Body of pancreas (tissue), 4 donors: Measurements from ENCODE around the gene P2RX4. TPM values are rescaled to one million over a fixed set of nuclear protein-coding genes. Genes with fewer than 3 reads are reported as not detected.

Experiments used
- ATAC-seq: fragments of 150-250 bp; one replicate; pipeline ENCODE4 v1.9.1; 2016
- DNase-seq, 4 donors: peaks; one replicate each; pipeline ENCODE4 v3.0.0-alpha.2; 2019
- H3K27ac ChIP-seq, 4 donors: fragments of 200-600 bp; sonication (generic); 1 replicate in 3 of 4; 2 replicates in 1 of 4; pipeline versions ENCODE4 v1.5.1 to v1.6.1; 2016 to 2019; ENCODE audit warnings: mild to moderate bottlenecking in 1 of 4, mixed read lengths in 1 of 4, moderate library complexity in 1 of 4
- H3K27me3 ChIP-seq, 2 donors: fragments of 200-600 bp; sonication (generic); one replicate each; pipeline ENCODE4 v1.6.0; 2016; ENCODE audit warnings: mild to moderate bottlenecking in 1 of 2
- H3K36me3 ChIP-seq, 2 donors: fragments of 200-600 bp; sonication (generic); replicated peaks in 1 of 2; 2 replicates each; pipeline ENCODE4 v1.5.1; 2016; ENCODE audit warnings: low read depth in 2 of 2; ENCODE audit not compliant: insufficient read depth in 1 of 2
- H3K4me1 ChIP-seq: fragments of 200-600 bp; sonication (generic); one replicate; pipeline ENCODE4 v1.6.0; 2016
- H3K4me3 ChIP-seq, 2 donors: fragments of 200-600 bp; sonication (generic); 1 replicate in 1 of 2; 2 replicates in 1 of 2; pipeline ENCODE4 v1.5.1; 2016 to 2019
- H3K9me3 ChIP-seq, 3 donors: fragments of 200-600 bp; sonication (generic); 1 replicate in 2 of 3; 2 replicates in 1 of 3; pipeline ENCODE4 v1.5.1; 2016
- CTCF ChIP-seq, 7 experiments: fragments of 450-650 bp in 4 of 7; fragments of 200-600 bp in 3 of 7; sonication (generic) in 3 of 7; IDR thresholded peaks; one replicate each; pipeline ENCODE4 v1.5.1; 2016 to 2019; ENCODE audit warnings: antibody characterized with exemption in 7 of 7
- POLR2A ChIP-seq, 3 donors: fragments of 450-650 bp; IDR thresholded peaks; one replicate each; pipeline ENCODE4 v1.6.1; 2016; ENCODE audit warnings: antibody characterized with exemption in 3 of 3, mild to moderate bottlenecking in 2 of 3
- WGBS, 2 donors: methylation state at CpG; one replicate each; pipeline ENCODE4 v1.1.5; 2017; 5-methylcytosine and 5-hydroxymethylcytosine counted together
- intact Hi-C: fragments of 100-400 bp; cut with DNase I; formaldehyde crosslinking; loops from one replicate; pipeline ENCODE4 v1.15.1; 2023
- total RNA-seq, 2 donors: library from RNA; depleted of rRNA; stranded (reverse); fragments of >200 nt; gene quantifications; one replicate each; pipeline ENCODE4 v1.1.0, GENCODE V29; 2016

Gene P2RX4
- total RNA-seq, 2 donors from 2014 or later = 50.1 to 58.1 TPM

- intact Hi-C loops = no loop called here
These were observed 9.5 kb downstream of the P2RX4 start for GRCh38 chr12:121219353-121219986.

GRCh38 chr12:121222847-121223246 is 12.9 kb downstream of the P2RX4 start:
- no peak overlapping the region for H3K27ac ChIP-seq
- H3K36me3 ChIP-seq = peaks cover 0 to 2% of the 10 kb centered on the region in 2 donors
- TF ChIP-seq CTCF (IDR thresholded peaks at IDR 0.05) = no peak
- TF ChIP-seq POLR2A (IDR thresholded peaks at IDR 0.05) = no peak
- no peak for ATAC-seq
- intact Hi-C loops = no loop called here
- no peak overlapping the region for H3K4me3 ChIP-seq
- peaks cover 49% of the 10 kb centered on the region for H3K4me1 ChIP-seq
- H3K9me3 ChIP-seq = no peaks in the 10 kb centered on the region
- 86 to 87% methylated on average over 10 of the region's 10 CpGs for WGBS, 2 donors
- no peaks in the 10 kb centered on the region for H3K27me3 ChIP-seq
- no peak for DNase-seq

More at GRCh38 chr12:121219353-121219986, 9.5 kb downstream of the P2RX4 start:
- H3K9me3 ChIP-seq = no peaks in the 10 kb centered on the region
- H3K27me3 ChIP-seq = no peaks in the 10 kb centered on the region
- peaks cover 0 to 2% of the 10 kb centered on the region in 2 donors for H3K36me3 ChIP-seq
- peaks cover 64% of the 10 kb centered on the region for H3K4me1 ChIP-seq
- TF ChIP-seq CTCF (IDR thresholded peaks at IDR 0.05) = no peak
- TF ChIP-seq POLR2A (IDR thresholded peaks at IDR 0.05) = no peak
- 87 to 90% methylated on average over 3 of the region's 3 CpGs for WGBS, 2 donors
- peak overlapping the region; percentile 79 to 90 (median 86) for H3K27ac ChIP-seq
- H3K4me3 ChIP-seq = no peak overlapping the region
- ATAC-seq (no peak), DNase-seq (peak in 1 of 4 donors; percentile 21)

- no peak for ATAC-seq
These were observed 13.7 kb downstream of the P2RX4 start for GRCh38 chr12:121223292-121224285.

DNA sequence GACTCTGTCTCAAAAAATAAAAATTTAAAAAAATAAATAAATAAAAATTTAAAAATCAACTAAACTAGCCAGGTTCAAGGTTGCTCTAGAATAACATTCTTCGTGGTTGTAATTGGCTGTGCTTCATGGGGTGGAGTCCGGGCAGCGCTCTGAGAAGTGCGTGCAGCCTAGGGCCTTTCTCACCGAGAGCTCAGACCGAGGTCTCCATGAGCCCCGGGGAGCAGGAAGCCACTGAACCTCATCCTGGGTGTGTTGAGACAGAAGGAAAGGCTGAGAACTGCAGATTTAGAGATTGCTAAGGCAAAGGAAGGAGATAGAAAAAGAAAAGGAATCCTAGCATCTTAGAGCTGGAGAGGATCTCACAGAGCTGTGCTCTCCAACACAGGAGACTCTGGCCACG is 14.7 kb downstream of the P2RX4 start:
- peaks cover 0 to 2% of the 10 kb centered on the region in 2 donors for H3K36me3 ChIP-seq
- no peak for ATAC-seq
- DNase-seq = no peak
- WGBS, 2 donors = 67 to 68% methylated on average over 8 of the region's 8 CpGs
- no peaks in the 10 kb centered on the region for H3K27me3 ChIP-seq
- intact Hi-C loops = no loop called here
- TF ChIP-seq POLR2A (IDR thresholded peaks at IDR 0.05) (no peak), CTCF (IDR thresholded peaks at IDR 0.05) (no peak)
- no peak overlapping the region for H3K27ac ChIP-seq
- H3K9me3 ChIP-seq = no peaks in the 10 kb centered on the region
- peaks cover 34% of the 10 kb centered on the region for H3K4me1 ChIP-seq
- no peak overlapping the region for H3K4me3 ChIP-seq

More at GRCh38 chr12:121223292-121224285, 13.7 kb downstream of the P2RX4 start:
- no peak overlapping the region for H3K4me3 ChIP-seq
- H3K9me3 ChIP-seq = no peaks in the 10 kb centered on the region
- TF ChIP-seq CTCF (IDR thresholded peaks at IDR 0.05) (peak in 5 of 7 experiments; percentile 17 to 57 (median 50)), POLR2A (IDR thresholded peaks at IDR 0.05) (no peak)
- H3K36me3 ChIP-seq = peaks cover 0 to 2% of the 10 kb centered on the region in 2 donors
- peak overlapping the region in 2 of 4 donors; percentile 9 to 18 for H3K27ac ChIP-seq
- WGBS, 2 donors = 67 to 69% methylated on average over 16 to 19 of the region's 19 CpGs
- peaks cover 44% of the 10 kb centered on the region for H3K4me1 ChIP-seq
- DNase-seq = peak; percentile 36 to 54 (median 44)
- intact Hi-C loops = no loop called here
- H3K27me3 ChIP-seq = no peaks in the 10 kb centered on the region
